Retina (tissue), 1 donor: ENCODE measurements around the gene PRDX5.

ENCODE experiments used
- DNase-seq: peaks from one replicate; pipeline ENCODE4 v3.0.0-alpha.2; 2016

The PRDX5 gene

GRCh38 chr11:64317961-64318765, at the start of gene PRDX5:
PRDX5 (plus strand) TSS chr11:64318121; CDS start chr11:64318216, 95 bp downstream.
- DNase-seq, result peak; percentile 97

DNA sequence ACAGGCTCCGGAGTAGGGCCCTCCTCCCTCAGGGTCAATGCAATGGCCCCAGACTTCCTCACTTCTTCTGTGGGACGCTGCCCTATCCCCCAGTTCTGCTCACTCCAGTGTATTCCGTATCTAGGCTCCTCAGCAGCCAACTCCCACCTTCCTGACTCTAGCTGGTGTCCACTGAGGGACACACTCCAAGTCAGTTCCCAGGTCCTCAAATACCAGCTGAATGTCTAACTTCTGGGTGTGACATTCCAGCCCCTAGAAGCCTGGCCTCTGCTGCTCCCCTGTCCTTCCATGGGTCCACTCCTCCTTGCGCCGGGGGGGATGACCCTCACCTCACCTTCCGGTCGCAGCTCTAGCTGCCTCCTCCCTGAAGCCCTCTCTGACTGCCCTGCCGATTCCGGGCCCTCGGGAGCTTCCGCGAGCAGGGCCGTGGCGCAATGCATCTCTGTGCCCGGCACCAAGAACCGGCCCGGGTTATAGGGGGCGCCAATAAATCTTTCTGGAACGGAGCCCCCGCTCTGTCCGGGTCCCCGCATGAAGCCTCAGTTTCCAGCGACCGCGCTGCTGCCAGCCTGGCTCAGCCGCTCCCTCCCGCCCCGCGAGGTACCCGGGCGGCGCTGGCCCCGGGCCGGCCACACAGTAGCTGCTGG, 48.9 kb upstream of the PRDX5 start:
- no peak for DNase-seq

GRCh38 chr11:64269540-64270220, 48.2 kb upstream of the PRDX5 start:
- DNase-seq, result peak; percentile 99

- no peak for DNase-seq
Observed at GRCh38 chr11:64275031-64275800, 42.7 kb upstream of the PRDX5 start.

GRCh38 chr11:64275841-64276240, 42.1 kb upstream of the PRDX5 start:
- no peak for DNase-seq

- no peak for DNase-seq
Observed at GRCh38 chr11:64276653-64277431, 41.1 kb upstream of the PRDX5 start.

DNA sequence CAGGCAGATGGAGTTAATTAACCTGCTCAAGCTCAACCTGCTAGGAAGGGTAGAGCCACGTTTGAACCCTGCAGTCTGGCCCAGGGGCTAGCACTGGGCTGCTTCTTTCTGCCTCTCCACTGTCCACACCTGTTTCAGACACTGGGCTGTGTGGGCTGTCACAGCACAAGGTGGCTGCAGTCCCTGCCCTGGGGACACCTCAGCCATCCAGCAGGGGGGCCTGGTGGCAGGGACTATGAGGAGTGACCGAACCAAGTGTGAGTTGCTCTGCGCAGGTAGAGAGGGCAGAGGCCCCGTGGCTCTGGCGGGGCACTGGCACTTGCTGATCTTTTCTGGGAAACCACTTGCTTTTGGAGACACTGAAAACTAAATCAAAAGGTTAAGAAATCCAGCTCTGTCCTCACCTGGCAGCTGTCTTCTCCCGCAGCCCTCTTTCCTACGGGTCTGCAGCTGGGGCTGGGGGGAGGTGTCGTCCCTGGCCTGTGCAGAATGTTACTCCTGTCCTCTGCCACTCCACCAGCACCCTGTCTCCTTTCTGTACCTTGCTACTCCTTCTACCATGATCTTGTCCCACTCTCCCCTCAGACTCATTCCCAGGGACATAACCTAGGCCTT, 39.2 kb upstream of the PRDX5 start:
- no peak for DNase-seq

- DNase-seq, result no peak
Observed at GRCh38 chr11:64281957-64282770, 35.8 kb upstream of the PRDX5 start.

DNA sequence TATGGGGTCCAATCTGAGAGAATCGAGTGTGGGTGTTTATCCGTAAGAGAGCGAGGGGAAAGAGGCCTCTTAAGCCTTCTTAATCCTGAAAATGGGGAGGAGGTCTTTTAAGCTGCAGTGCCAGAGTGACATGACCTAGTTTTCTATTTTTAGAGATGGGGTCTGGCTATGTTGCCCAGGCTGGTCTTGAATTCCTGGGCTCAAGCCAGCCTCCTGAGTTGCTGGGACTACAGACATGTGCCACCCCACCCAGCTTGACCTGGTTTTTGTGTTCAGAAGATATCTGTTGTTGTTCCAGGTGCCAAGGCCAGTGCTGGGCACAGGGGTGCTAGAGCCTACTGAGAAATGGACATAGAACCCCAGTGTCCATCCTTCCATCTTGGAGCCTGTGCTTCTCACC, 34.8 kb upstream of the PRDX5 start:
- DNase-seq, result no peak

DNA sequence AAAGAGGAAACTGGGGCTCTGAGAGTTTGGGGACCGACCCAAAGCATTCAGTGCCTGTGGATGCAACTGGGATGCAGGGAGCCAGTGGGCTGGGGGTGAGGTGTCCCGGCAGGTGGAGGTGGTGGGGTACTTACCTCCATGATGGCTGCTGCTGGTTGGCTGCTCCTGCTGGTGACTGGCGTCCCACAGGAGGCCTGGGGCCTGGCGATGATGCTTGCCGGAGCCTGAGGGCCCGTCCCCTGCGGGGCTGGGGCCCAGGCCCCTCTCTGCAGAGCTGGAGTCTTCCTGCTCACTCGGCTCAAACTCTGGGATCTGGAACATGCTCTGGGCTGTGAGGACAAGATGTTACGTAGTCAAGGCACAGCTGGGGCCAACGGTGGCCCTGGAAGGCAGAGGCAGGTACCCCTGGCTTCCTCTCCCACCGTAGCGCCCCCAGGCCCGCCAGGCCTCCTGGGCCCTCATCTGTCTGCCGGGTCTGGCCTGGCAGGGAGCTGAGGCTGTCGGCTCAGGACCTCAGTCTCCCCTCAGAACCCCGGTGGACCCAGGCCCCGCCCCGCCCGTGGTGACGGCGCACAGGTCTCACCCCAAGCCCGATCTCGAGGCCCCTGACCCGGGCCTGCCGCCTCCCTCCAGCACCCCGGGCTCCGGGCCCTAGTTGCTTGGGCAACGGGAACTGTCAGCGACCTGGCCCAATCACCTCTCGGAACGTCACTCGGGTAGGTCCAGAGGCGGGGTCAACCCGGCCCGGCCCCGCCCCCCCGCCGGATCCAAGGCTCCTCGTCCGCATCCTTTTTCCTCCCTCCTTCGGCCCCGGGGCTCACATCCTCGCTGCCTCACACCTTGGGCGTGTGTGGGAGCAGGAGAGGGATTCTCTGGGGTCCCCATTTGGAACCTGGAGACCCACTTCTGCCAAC, 33.6 kb upstream of the PRDX5 start, which contains the start of gene BAD:
Gene BAD (minus strand): TSS at position 618 of the 914 bp plus-strand sequence. CDS start 297 bp downstream, at position 321.
- peak; percentile 97 for DNase-seq

GRCh38 chr11:64284962-64285884, 32.7 kb upstream of the PRDX5 start, which contains the start of gene GPR137:
GPR137 (plus strand) TSS chr11:64285848; CDS start chr11:64286525, 677 bp downstream.
- peak; percentile 98 for DNase-seq

- no peak for DNase-seq
Observed at GRCh38 chr11:64285885-64286800, 31.8 kb upstream of the PRDX5 start.

- DNase-seq, result no peak
Observed at GRCh38 chr11:64286801-64287159, 31.1 kb upstream of the PRDX5 start.

- DNase-seq, result no peak
Observed at GRCh38 chr11:64287676-64288352, 30.1 kb upstream of the PRDX5 start.

- DNase-seq, result no peak
Observed at GRCh38 chr11:64288353-64288750, 29.6 kb upstream of the PRDX5 start.

DNA sequence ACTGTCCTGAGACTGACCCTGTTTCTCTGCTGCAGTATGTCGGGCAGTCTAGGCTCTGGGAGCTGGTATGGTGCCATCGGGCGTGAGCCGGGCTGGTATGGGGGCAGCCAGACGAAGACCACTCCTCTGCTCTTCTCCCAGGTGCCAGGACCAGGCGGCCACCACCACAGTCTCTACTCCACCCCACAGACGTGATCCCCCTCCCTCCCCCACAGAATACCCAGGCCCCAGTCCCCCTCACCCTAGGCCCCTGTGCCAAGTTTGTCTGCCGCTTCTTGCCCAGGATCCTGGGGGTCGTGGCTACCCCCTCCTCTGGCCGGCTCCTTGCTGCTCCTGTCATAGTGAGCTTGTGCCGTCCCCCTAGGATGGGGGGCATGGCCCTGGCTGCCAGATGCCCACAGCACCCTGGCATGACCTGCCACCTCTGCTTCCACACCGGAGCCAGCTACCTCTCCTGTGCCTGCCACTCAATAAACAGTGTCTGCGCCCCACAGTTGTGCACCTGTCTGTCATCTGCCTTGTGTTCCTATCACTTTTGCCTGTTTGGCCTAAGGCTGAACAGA, 28.8 kb upstream of the PRDX5 start:
- DNase-seq, result no peak
